Chondrocyte (in vitro differentiated cells): ENCODE data around the gene NRXN3. TPM values are rescaled to one million over a fixed set of nuclear protein-coding genes. Genes with fewer than 3 reads are reported as not detected.

Experiments
- DNase-seq: peaks from one replicate; pipeline ENCODE4 v3.0.0; 2021; ENCODE audit warnings: mixed read lengths, low spot score
- H3K27ac Mint-ChIP-seq: one replicate; pipeline ENCODE4 v1.8.0; 2021; ENCODE audit warnings: mild to moderate bottlenecking, moderate library complexity, mixed read lengths; ENCODE audit not compliant: unreplicated experiment
- H3K27me3 Mint-ChIP-seq: 2 replicates; pipeline ENCODE4 v1.8.0; 2021; ENCODE audit warnings: low read depth, mixed read lengths
- H3K36me3 Mint-ChIP-seq: 2 replicates; pipeline ENCODE4 v1.8.0; 2021; ENCODE audit warnings: low read depth, mixed read lengths
- H3K4me1 Mint-ChIP-seq: 2 replicates; pipeline ENCODE4 v1.8.0; 2021; ENCODE audit warnings: low read depth, mild to moderate bottlenecking, mixed read lengths
- H3K4me3 Mint-ChIP-seq: one replicate; pipeline ENCODE4 v1.8.0; 2021; ENCODE audit warnings: mild to moderate bottlenecking, moderate library complexity, mixed read lengths; ENCODE audit not compliant: unreplicated experiment
- H3K9me3 Mint-ChIP-seq: 2 replicates; pipeline ENCODE4 v1.8.0; 2021; ENCODE audit warnings: low read depth, mixed read lengths
- CTCF ChIP-seq: fragments of 200-600 bp; sonication (generic); IDR thresholded peaks from 2 replicates; pipeline ENCODE4 v1.5.0; 2021; ENCODE audit warnings: antibody characterized with exemption, mild to moderate bottlenecking, moderate library complexity
- total RNA-seq: library from RNA; stranded (reverse); gene quantifications from 3 replicates; pipeline ENCODE4 v1.2.1, GENCODE V29; 2021

Gene NRXN3
- total RNA-seq, 1 donor from 2014 or later, result 7.9 TPM

GRCh38 chr14:78982551-78982950, 812.4 kb downstream of the NRXN3 start:
- TF ChIP-seq CTCF, result no peak
- Mint-ChIP-seq H3K27me3 (no peaks in the 10 kb centered on the region), H3K4me1 (peaks cover 10% of the 10 kb centered on the region), H3K4me3 (no peak overlapping the region), H3K27ac (no peak overlapping the region), H3K9me3 (peaks cover 2% of the 10 kb centered on the region), H3K36me3 (no peaks in the 10 kb centered on the region)
- no peak for DNase-seq

DNA sequence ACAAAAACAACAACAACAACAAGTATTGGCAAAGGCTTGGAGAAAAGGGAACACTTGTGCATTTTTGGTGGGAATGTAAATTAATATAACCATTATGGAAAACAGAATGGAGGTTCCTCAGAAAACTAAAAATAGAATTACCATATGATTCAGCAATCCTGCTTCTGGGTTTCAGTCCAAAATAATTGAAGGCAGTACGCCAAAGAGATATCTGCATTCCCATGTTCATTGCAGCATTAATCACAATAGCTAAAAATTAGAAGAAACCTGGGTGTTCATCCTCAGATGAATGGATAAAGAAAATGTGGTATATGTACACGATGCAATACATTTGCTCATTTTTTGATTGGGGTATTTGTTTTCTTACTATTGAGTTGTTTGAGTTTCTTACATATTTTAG, 813.0 kb downstream of the NRXN3 start:
- peaks cover 2% of the 10 kb centered on the region for H3K9me3 Mint-ChIP-seq
- peaks cover 10% of the 10 kb centered on the region for H3K4me1 Mint-ChIP-seq
- no peaks in the 10 kb centered on the region for H3K36me3 Mint-ChIP-seq
- H3K4me3 Mint-ChIP-seq, result no peak overlapping the region
- peak overlapping the region; percentile 18 for H3K27ac Mint-ChIP-seq
- peaks cover 4% of the 10 kb centered on the region for H3K27me3 Mint-ChIP-seq
- DNase-seq, result no peak
- TF ChIP-seq CTCF, result no peak

DNA sequence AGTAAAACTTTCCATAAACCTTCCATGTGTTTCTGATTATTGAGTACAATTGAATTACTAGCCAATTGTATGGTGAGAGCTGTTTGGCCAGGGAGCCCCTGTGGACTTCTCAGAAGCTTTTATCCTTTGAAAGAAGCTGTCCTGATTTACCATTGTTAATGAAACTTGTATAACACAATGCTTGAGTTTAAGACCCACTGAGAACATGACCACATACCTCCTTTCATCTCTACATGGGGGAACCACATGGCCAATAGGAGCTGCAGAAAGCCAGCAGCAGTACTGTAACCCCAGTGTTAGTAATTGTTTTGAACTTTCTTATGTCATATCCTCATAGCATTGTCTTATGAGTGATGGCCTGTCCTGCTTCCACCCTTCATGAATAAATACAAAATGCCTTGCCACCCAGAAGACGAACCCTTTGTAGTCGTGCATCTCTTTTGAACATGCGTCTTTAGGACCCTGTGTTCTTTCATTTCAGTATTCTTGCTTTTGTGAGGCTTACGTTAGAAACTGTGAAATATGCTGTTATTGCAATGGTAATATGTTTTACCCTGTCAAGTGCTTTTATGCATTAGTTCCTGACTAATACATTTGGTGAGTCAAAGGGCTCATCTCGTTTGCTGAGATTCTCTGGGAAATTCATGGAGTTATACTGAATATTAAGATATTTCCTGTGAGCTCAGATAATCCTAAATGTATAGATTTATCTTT, 815.7 kb downstream of the NRXN3 start:
- H3K4me3 Mint-ChIP-seq, result no peak overlapping the region
- peaks cover 5% of the 10 kb centered on the region for H3K27me3 Mint-ChIP-seq
- peaks cover 10% of the 10 kb centered on the region for H3K4me1 Mint-ChIP-seq
- H3K9me3 Mint-ChIP-seq, result peaks cover 2% of the 10 kb centered on the region
- TF ChIP-seq CTCF, result no peak
- no peak for DNase-seq
- H3K27ac Mint-ChIP-seq, result no peak overlapping the region
- H3K36me3 Mint-ChIP-seq, result no peaks in the 10 kb centered on the region

DNA sequence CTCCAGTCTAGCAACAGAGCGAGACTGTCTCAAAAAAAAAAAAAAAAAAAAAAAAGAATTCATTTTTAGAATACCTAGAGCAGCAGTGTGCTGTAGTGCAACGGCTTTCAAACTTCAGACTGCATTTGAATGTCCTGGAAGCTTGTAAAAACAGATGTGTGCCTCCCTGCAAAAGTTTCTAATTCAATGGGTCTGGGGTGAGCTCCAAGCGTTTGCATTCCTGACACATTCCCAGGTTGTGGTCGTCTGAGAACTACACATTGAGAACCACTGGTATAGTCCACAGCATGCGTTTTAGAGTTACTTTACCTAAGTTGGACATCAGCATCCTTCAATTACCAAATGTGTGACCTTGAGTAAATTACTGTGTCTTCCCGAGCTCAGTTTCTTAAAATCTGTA, 816.8 kb downstream of the NRXN3 start:
- TF ChIP-seq CTCF, result no peak
- Mint-ChIP-seq H3K4me3 (no peak overlapping the region), H3K27ac (no peak overlapping the region), H3K36me3 (no peaks in the 10 kb centered on the region), H3K27me3 (peaks cover 5% of the 10 kb centered on the region), H3K9me3 (peaks cover 2% of the 10 kb centered on the region), H3K4me1 (peaks cover 10% of the 10 kb centered on the region)
- DNase-seq, result no peak

- no peak for TF ChIP-seq CTCF
- peaks cover 5% of the 10 kb centered on the region for H3K27me3 Mint-ChIP-seq
- no peak overlapping the region for H3K4me3 Mint-ChIP-seq
- no peak for DNase-seq
- no peak overlapping the region for H3K27ac Mint-ChIP-seq
- no peaks in the 10 kb centered on the region for H3K4me1 Mint-ChIP-seq
- no peaks in the 10 kb centered on the region for H3K9me3 Mint-ChIP-seq
- no peaks in the 10 kb centered on the region for H3K36me3 Mint-ChIP-seq
These were observed 819.0 kb downstream of the NRXN3 start for GRCh38 chr14:78989221-78989620.
